GM19238 (cell line): Measurements from ENCODE around the gene KISS1R.
A peak's percentile ranks its signal among the peaks of the same experiment; 100 is the strongest.

Experiments used
- DNase-seq: peaks from one replicate; pipeline ENCODE4 v3.0.0; 2011; ENCODE audit warnings: low spot score; ENCODE audit not compliant: insufficient read length

Gene KISS1R

GRCh38 chr19:919199-920050 lies 2.3 kb downstream of the KISS1R start:
- no peak for DNase-seq

GRCh38 chr19:920051-920864 lies 3.1 kb downstream of the KISS1R start:
- no peak for DNase-seq

GRCh38 chr19:924553-925086 lies 7.5 kb downstream of the KISS1R start:
- DNase-seq = no peak

GRCh38 chr19:925087-925525 lies 8.0 kb downstream of the KISS1R start:
- DNase-seq = no peak

GRCh38 chr19:925526-926322 lies 8.6 kb downstream of the KISS1R start, which contains the start of gene ARID3A:
Gene ARID3A, plus strand, starts transcription at chr19:926035. Its CDS starts 3,494 bp downstream, at chr19:929529.
- peak; percentile 93 for DNase-seq

DNA sequence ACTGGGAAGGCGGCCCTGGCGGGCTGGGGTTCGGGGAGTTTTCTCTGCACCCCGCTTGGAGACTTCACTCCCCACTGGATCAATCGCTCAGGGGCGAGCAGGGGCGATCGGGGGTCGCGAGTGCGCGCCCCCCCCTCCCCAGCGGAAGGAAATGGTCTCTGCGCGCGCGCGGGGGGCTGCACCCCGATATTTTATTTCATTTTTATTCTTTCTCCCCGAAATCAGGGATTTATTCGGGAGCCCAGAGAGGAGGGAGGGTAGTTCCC lies 9.1 kb downstream of the KISS1R start:
- DNase-seq = no peak

DNA sequence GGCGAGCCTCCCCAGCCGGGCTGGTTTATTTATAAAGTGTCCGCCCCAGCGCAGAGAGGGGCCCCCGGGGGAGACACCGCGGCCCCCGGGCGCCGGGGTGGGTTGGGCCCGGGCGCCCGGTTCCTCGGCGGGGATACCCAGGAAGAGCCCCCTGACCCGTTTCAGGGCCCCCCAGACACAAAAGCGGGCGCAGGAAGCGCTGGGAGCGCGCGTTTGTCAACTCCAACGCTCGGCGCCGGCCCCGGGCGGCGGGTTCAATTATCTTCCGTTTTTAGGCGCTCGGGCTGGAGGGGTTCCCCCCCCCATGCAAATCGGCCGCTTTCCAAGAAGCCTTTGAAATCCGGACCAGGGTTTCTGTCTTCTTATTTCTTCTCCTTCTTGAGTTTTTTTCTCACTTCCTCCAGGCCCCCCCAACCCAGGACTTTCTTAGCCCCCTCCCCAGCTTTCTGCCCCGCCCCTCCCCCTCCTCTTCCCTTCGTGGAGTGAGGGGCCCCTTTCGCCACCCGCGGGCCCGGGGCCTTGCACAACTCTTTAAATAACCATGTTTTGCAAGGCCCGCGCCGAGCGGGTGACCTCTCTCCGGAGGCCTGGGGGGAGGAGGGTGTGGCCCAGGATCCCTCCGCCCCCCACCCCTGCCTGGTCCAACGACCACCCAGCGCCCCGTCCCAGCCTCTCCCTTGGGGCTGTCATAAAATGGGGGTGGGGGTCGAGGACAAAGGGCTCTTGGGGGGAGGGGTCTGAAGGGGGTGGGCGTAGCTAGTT lies 9.6 kb downstream of the KISS1R start:
- DNase-seq = no peak

DNA sequence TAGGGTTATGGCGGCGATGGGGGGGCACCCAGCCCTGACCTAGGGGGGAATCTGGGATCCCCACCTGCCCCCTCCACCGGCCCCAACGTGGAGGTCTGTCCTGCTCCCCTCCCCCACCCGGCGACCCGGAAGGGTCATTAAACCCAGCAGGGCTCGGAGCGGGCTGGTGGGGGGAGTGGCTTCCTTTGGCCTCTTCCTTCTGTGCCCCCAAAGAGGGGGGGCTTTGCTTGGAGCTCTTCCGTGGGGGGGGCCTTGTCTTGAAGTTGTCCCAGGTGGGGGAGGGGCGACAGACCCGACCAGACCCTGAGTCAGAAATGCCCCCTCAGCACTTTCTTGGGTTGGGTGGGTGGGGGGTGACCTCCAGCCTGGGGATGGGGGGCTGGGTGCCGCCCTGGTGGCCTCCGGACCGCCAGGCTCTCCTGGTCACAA lies 10.2 kb downstream of the KISS1R start:
- no peak for DNase-seq

- no peak for DNase-seq
Measured at GRCh38 chr19:927780-928401, 10.8 kb downstream of the KISS1R start.

- no peak for DNase-seq
Measured at GRCh38 chr19:928471-929202, 11.5 kb downstream of the KISS1R start.

- no peak for DNase-seq
Measured at GRCh38 chr19:929203-929890, 12.2 kb downstream of the KISS1R start.

DNA sequence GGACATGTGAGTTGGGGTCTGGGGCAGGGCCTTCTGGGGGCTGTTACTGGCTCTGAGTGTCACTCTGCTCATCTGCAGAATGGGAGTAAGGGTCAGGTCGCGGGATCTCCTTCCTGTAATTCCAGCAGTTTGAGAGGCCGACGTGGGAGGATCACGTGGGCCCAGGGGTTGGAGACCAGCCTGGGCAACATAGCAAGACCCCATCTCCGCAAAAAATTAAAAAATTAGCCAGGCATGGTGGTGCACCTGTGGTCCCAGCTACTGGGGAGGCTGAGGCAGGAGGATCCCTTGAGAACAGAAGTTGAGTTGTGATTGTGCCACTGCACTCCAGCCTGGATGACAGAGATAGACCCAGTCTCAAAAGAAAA lies 12.7 kb downstream of the KISS1R start:
- DNase-seq = no peak

DNA sequence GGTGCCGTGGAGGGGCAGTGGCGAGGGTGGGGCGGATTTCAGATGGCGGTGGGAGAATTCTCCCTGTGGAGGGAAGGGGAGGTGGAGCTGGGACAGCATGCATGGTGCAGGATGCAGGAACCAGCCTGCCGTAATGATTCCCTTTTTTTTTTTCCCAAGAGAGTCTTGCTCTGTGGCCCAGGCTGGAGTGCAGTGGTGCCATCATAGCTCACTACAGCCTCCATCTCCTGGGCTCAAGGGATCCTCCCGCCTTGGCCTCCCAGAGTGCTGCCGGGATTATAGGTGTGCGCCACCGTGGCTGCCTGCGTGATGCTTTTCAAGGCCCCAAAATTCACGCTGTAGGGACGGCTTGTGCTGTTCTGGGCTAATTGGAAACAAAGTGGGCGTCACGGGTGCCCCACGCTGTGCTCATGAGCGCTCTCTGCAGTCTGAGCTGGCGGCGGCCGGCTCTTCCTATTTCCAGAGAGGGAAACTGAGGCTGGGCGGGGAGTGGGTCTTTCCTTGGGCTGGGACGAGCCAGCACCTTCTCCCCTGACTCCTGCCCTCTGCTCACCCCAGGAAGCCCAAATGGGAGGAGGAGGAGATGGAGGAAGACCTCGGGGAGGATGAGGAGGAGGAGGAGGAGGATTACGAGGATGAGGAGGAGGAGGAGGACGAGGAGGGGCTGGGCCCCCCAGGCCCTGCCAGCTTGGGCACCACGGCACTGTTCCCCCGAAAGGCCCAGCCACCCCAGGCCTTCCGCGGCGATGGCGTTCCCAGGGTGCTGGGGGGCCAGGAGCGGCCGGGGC lies 14.9 kb downstream of the KISS1R start:
- DNase-seq = no peak

- no peak for DNase-seq
Measured at GRCh38 chr19:932648-933552, 15.8 kb downstream of the KISS1R start.

- DNase-seq = no peak
Measured at GRCh38 chr19:933553-933882, 16.4 kb downstream of the KISS1R start.

DNA sequence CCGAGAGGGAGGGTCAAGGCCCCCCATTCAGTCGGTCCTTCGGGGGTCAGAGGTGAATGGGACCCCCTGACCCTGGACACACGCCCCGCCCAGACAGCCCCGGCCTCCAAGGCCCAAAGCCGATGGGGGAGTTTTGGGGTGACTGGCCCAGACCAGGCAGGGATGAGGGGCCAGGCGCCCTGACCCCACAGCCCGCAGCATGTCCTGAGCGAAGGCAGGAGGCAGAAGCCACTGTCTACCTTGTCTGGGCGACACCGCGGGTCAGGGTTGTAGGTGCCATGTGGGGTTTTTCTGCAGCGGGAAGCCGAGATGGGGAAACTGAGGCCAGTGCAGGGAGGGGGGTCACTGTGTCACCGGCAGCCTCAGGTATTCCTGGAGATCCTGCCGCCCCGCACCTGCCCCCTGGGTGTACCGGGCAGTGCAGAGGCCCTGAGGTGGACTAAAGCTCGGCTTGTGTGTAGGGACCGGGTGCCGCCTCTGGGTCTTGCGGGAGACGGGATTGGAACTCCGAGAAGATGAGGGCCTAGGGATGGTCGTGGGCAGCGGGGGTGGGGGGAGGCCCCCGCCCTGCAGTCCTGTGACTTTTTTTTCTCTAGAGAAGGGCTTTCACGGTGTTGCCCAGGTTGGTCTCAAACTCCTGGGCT lies 17.2 kb downstream of the KISS1R start:
- DNase-seq = no peak
